ENCODE data around the gene PIGC.

The PIGC gene

DNA sequence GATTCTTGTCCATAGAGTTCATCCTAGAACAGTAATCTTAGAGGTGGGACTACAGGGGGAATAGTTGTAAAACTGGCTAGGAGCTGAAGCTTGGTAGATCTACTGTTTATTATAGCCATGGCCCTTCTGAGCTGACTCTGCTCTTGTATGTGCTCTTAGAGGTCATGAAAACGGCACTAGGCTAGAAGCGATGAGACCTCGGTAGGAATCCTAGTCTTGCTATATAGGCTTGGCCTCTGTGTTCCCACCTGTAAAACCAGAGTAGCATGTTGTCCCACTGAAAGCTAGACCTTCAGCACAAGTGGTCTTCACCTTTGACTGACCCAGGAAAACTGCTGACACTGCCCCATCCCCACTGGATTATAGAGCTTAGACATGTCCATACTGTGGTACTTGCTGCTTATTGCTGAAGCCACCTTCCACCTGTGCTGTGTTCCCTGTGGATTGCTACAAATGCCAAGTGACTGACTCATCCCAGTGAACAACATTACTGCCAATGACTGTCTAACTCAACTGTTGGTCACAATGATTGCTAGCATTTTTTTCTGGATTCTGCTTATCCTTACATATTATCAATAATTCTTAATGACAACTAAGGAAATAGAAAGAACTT lies 23.0 kb upstream of the PIGC start:
- TF ChIP-seq CTCF (IDR thresholded peaks at IDR 0.05; ENCODE audit: low read depth, low read length): no peak
- peaks cover 28% of the 10 kb centered on the region for H3K27me3 ChIP-seq (ENCODE audit: insufficient read depth, low read depth, severe bottlenecking)
- H3K27ac ChIP-seq: no peak overlapping the region
- no peaks in the 10 kb centered on the region for H3K9me3 ChIP-seq (ENCODE audit: severe bottlenecking)
- DNase-seq: no peak
- no peak overlapping the region for H3K4me3 ChIP-seq (ENCODE audit: low read depth, low read length)
- no peaks in the 10 kb centered on the region for H3K36me3 ChIP-seq

GRCh38 chr1:172465617-172466016 lies 21.7 kb upstream of the PIGC start:
- H3K9me3 ChIP-seq (ENCODE audit: severe bottlenecking): no peaks in the 10 kb centered on the region
- no peaks in the 10 kb centered on the region for H3K36me3 ChIP-seq
- TF ChIP-seq CTCF (IDR thresholded peaks at IDR 0.05; ENCODE audit: low read depth, low read length): no peak
- no peak for DNase-seq
- H3K27me3 ChIP-seq (ENCODE audit: insufficient read depth, low read depth, severe bottlenecking): peaks cover 25% of the 10 kb centered on the region
- no peak overlapping the region for H3K4me3 ChIP-seq (ENCODE audit: low read depth, low read length)
- no peak overlapping the region for H3K27ac ChIP-seq

GRCh38 chr1:172460887-172461315 lies 17.0 kb upstream of the PIGC start:
- Histone ChIP-seq H3K4me3 (ENCODE audit: low read depth, low read length) (no peak overlapping the region), H3K9me3 (ENCODE audit: severe bottlenecking) (no peaks in the 10 kb centered on the region), H3K27ac (no peak overlapping the region), H3K27me3 (ENCODE audit: insufficient read depth, low read depth, severe bottlenecking) (peaks cover 59% of the 10 kb centered on the region), H3K36me3 (no peaks in the 10 kb centered on the region)
- DNase-seq: no peak
- no peak for TF ChIP-seq CTCF (IDR thresholded peaks at IDR 0.05; ENCODE audit: low read depth, low read length)

GRCh38 chr1:172460177-172460576 lies 16.3 kb upstream of the PIGC start:
- Histone ChIP-seq H3K27me3 (ENCODE audit: insufficient read depth, low read depth, severe bottlenecking) (peaks cover 66% of the 10 kb centered on the region), H3K27ac (no peak overlapping the region), H3K9me3 (ENCODE audit: severe bottlenecking) (no peaks in the 10 kb centered on the region), H3K36me3 (no peaks in the 10 kb centered on the region), H3K4me3 (ENCODE audit: low read depth, low read length) (no peak overlapping the region)
- TF ChIP-seq CTCF (IDR thresholded peaks at IDR 0.05; ENCODE audit: low read depth, low read length): no peak
- DNase-seq: no peak

DNA sequence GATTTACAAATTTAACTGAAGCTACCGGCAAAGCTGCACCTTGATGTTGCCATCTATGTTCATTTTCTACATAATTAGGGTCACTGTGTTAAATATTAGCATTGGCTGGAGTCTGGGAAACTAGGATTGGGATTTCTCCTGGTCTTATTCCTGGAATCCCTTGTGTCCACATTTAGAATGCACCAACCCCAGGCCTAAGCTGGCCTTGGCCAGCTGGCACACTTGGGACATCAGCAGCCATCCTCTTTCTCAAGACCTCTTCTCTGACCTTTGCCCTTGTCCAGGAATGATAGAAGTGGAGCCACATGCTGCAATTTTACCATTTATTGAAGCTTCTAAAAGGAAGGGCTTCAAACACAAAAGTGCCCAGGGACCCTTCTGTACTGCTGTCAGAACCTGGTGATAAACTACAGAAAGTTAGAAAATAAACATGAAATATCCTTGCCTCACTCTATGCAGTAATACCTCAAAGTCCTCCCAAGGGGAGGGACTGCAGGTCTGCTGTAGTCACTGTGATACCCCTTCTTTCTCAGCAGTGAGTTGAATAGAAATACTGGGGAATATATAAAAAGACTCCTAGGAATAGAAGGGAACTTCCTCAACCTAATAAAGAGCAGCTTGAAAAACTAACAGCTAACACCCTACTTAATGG lies 13.7 kb upstream of the PIGC start:
- peaks cover 77% of the 10 kb centered on the region for H3K27me3 ChIP-seq (ENCODE audit: insufficient read depth, low read depth, severe bottlenecking)
- TF ChIP-seq CTCF (IDR thresholded peaks at IDR 0.05; ENCODE audit: low read depth, low read length): no peak
- no peak for DNase-seq
- no peak overlapping the region for H3K4me3 ChIP-seq (ENCODE audit: low read depth, low read length)
- H3K9me3 ChIP-seq (ENCODE audit: severe bottlenecking): no peaks in the 10 kb centered on the region
- H3K36me3 ChIP-seq: no peaks in the 10 kb centered on the region
- no peak overlapping the region for H3K27ac ChIP-seq

Data from WERI-Rb-1 (cell line).